H9 (cell line): ENCODE results near the gene DGKB. TPM values are rescaled to one million over a fixed set of nuclear protein-coding genes. Genes with fewer than 3 reads are reported as not detected.

Source experiments
- DNase-seq: peaks from one replicate; pipeline ENCODE4 v3.0.0-alpha.2; 2017
- H2AFZ ChIP-seq: one replicate; pipeline ENCODE4 v1.6.1; 2013; ENCODE audit warnings: mild to moderate bottlenecking, low read length, control low read depth, moderate library complexity
- H2AK5ac ChIP-seq: 2 replicates; pipeline ENCODE4 v1.6.1; 2013; ENCODE audit warnings: low read length, control low read depth, mixed read lengths; ENCODE audit not compliant: insufficient read length
- H2BK120ac ChIP-seq: one replicate; pipeline ENCODE4 v1.6.1; 2013; ENCODE audit warnings: low read depth, mild to moderate bottlenecking, low read length, control low read depth, inconsistent platforms; ENCODE audit not compliant: poor library complexity, severe bottlenecking
- H2BK12ac ChIP-seq: 2 replicates; pipeline ENCODE4 v1.6.1; 2013; ENCODE audit warnings: low read length, control low read depth, mixed read lengths, low read depth; ENCODE audit not compliant: insufficient read length
- H2BK15ac ChIP-seq: 2 replicates; pipeline ENCODE4 v1.6.1; 2013; ENCODE audit warnings: low read depth, low read length, control low read depth
- H2BK20ac ChIP-seq: one replicate; pipeline ENCODE4 v1.6.1; 2013; ENCODE audit warnings: low read depth, mild to moderate bottlenecking, low read length, control low read depth, inconsistent platforms; ENCODE audit not compliant: poor library complexity, severe bottlenecking
- H2BK5ac ChIP-seq: 2 replicates; pipeline ENCODE4 v1.6.1; 2013; ENCODE audit warnings: low read length, control low read depth, mixed read lengths; ENCODE audit not compliant: insufficient read length
- H3K14ac ChIP-seq: 2 replicates; pipeline ENCODE4 v1.6.1; 2013; ENCODE audit warnings: low read length, control low read depth; ENCODE audit not compliant: insufficient read depth
- H3K18ac ChIP-seq: 2 replicates; pipeline ENCODE4 v1.6.1; 2013; ENCODE audit warnings: low read depth, mild to moderate bottlenecking, mixed read lengths, low read length, control low read depth; ENCODE audit not compliant: insufficient read length
- H3K23ac ChIP-seq: 2 replicates; pipeline ENCODE4 v1.6.1; 2013; ENCODE audit warnings: low read length, control low read depth, mixed read lengths, low read depth; ENCODE audit not compliant: insufficient read length
- H3K23me2 ChIP-seq: 2 replicates; pipeline ENCODE4 v1.6.1; 2013; ENCODE audit warnings: low read depth, mild to moderate bottlenecking, mixed read lengths, low read length, control low read depth; ENCODE audit not compliant: insufficient read length, poor library complexity, severe bottlenecking
- H3K27ac ChIP-seq: 2 replicates; pipeline ENCODE4 v1.5.1; 2013; ENCODE audit warnings: low read length, control low read depth, mixed read lengths, low read depth; ENCODE audit not compliant: insufficient read length
- H3K27me3 ChIP-seq: 2 replicates; pipeline ENCODE4 v1.6.1; 2013; ENCODE audit warnings: low read length, control low read depth, inconsistent platforms; ENCODE audit not compliant: insufficient read depth
- H3K4ac ChIP-seq: 2 replicates; pipeline ENCODE4 v1.6.1; 2013; ENCODE audit warnings: low read depth, mild to moderate bottlenecking, control low read depth, inconsistent platforms, low read length, moderate library complexity
- H3K4me1 ChIP-seq: 2 replicates; pipeline ENCODE4 v1.6.1; 2013; ENCODE audit warnings: low read length, control low read depth, inconsistent platforms; ENCODE audit not compliant: insufficient read depth
- H3K4me2 ChIP-seq: 2 replicates; pipeline ENCODE4 v1.6.1; 2013; ENCODE audit warnings: low read length, control low read depth, mixed read lengths; ENCODE audit not compliant: insufficient read length, insufficient read depth
- H3K56ac ChIP-seq: 2 replicates; pipeline ENCODE4 v1.6.1; 2013; ENCODE audit warnings: low read depth, mild to moderate bottlenecking, mixed read lengths, low read length, control low read depth; ENCODE audit not compliant: insufficient read length
- H3K79me1 ChIP-seq: 2 replicates; pipeline ENCODE4 v1.6.1; 2013; ENCODE audit warnings: low read depth, mild to moderate bottlenecking, moderate library complexity, low read length, control low read depth, inconsistent platforms; ENCODE audit not compliant: insufficient read depth, poor library complexity, severe bottlenecking
- H3K79me2 ChIP-seq: 2 replicates; pipeline ENCODE4 v1.6.1; 2013; ENCODE audit warnings: low read length, control low read depth, inconsistent platforms; ENCODE audit not compliant: insufficient read depth
- H3K9ac ChIP-seq: 2 replicates; pipeline ENCODE4 v1.6.1; 2013; ENCODE audit warnings: low read length, control low read depth, mixed read lengths; ENCODE audit not compliant: insufficient read length; ENCODE audit errors: extremely low read depth
- H3K9me3 ChIP-seq: one replicate; pipeline ENCODE4 v1.6.1; 2013; ENCODE audit warnings: low read depth, low read length, inconsistent platforms; ENCODE audit not compliant: control insufficient read depth
- H3T11ph ChIP-seq: one replicate; pipeline ENCODE4 v1.6.1; 2013; ENCODE audit warnings: mild to moderate bottlenecking, low read length, control low read depth, inconsistent platforms
- H4K20me1 ChIP-seq: one replicate; pipeline ENCODE4 v1.6.1; 2013; ENCODE audit not compliant: control insufficient read depth, insufficient read length, insufficient read depth
- H4K5ac ChIP-seq: 2 replicates; pipeline ENCODE4 v1.6.1; 2013; ENCODE audit warnings: low read depth, mild to moderate bottlenecking, mixed read lengths, low read length, control low read depth; ENCODE audit not compliant: insufficient read length
- H4K8ac ChIP-seq: replicated peaks from 2 replicates; pipeline ENCODE4 v1.6.1; 2013; ENCODE audit warnings: low read length, control low read depth, mixed read lengths, low read depth; ENCODE audit not compliant: insufficient read length
- H4K91ac ChIP-seq: 2 replicates; pipeline ENCODE4 v1.6.1; 2013; ENCODE audit warnings: low read depth, mild to moderate bottlenecking, moderate library complexity, mixed read lengths, low read length, control low read depth; ENCODE audit not compliant: insufficient read length
- H3K27ac Mint-ChIP-seq, 3 experiments: 2 replicates in 2 of 3; 3 replicates in 1 of 3; pipeline ENCODE4 v1.8.0; 2020 to 2021; ENCODE audit warnings: mixed read lengths in 3 of 3, mild to moderate bottlenecking in 1 of 3, moderate library complexity in 1 of 3
- H3K27me3 Mint-ChIP-seq: 2 replicates; pipeline ENCODE4 v1.8.0; 2021; ENCODE audit warnings: low read depth, mild to moderate bottlenecking, moderate library complexity, mixed read lengths
- H3K36me3 Mint-ChIP-seq, 3 experiments: 2 replicates in 2 of 3; 3 replicates in 1 of 3; pipeline ENCODE4 v1.8.0; 2020 to 2021; ENCODE audit warnings: low read depth in 3 of 3, mixed read lengths in 3 of 3; ENCODE audit not compliant: insufficient read depth in 1 of 3
- H3K4me1 Mint-ChIP-seq, 2 experiments: 2 replicates each; pipeline ENCODE4 v1.8.0; 2020; ENCODE audit warnings: mixed read lengths in 2 of 2
- H3K4me3 Mint-ChIP-seq, 2 experiments: 2 replicates in 1 of 2; 3 replicates in 1 of 2; pipeline ENCODE4 v1.8.0; 2020 to 2021; ENCODE audit warnings: mild to moderate bottlenecking in 2 of 2, mixed read lengths in 2 of 2, moderate library complexity in 1 of 2
- H3K9me3 Mint-ChIP-seq, 2 experiments: 2 replicates in 1 of 2; 3 replicates in 1 of 2; pipeline ENCODE4 v1.8.0; 2020; ENCODE audit warnings: mild to moderate bottlenecking in 2 of 2, mixed read lengths in 2 of 2, moderate library complexity in 1 of 2
- CTCF ChIP-seq: fragments of 200-600 bp; sonication (generic); conservative IDR thresholded peaks from 3 replicates; pipeline ENCODE4 v1.8.0; 2021; ENCODE audit warnings: antibody characterized with exemption, mild to moderate bottlenecking
- WGBS: extraction: QIAGEN DNeasy Blood & Tissue Kit; methylation state at CpG from one replicate; pipeline ENCODE4 v1.1.7; 2013; ENCODE audit warnings: missing lambda C conversion rate, low lambda C conversion rate, mixed read lengths; ENCODE audit not compliant: insufficient read length; ENCODE audit errors: extremely low coverage; 5-methylcytosine and 5-hydroxymethylcytosine counted together
- total RNA-seq: library from RNA; stranded (reverse); gene quantifications from 2 replicates; pipeline ENCODE4 v1.2.1, GENCODE V29; 2021

DGKB gene
- total RNA-seq, 1 experiment from 2014 or later, result 0.26 TPM

- WGBS, result no CpG with 5 or more reads among the region's 1 CpG
- H3K56ac ChIP-seq, result no peak overlapping the region
- Mint-ChIP-seq H3K4me3 (no peak overlapping the region), H3K4me1 (peaks cover 0 to 4% of the 10 kb centered on the region in 2 experiments; a peak in 2 of 4 replicates), H3K27ac (no peak overlapping the region), H3K36me3 (no peaks in the 10 kb centered on the region; a peak in 1 of 7 replicates), H3K9me3 (peaks cover 4 to 8% of the 10 kb centered on the region in 2 experiments; a peak in 4 of 5 replicates), H3K27me3 (no peaks in the 10 kb centered on the region)
- no peak overlapping the region for H3K27ac ChIP-seq
- H2BK15ac ChIP-seq, result no peak overlapping the region
- H3K18ac ChIP-seq, result no peak overlapping the region
- H3K79me2 ChIP-seq, result no peaks in the 10 kb centered on the region
- no peak overlapping the region for H4K8ac ChIP-seq
- TF ChIP-seq CTCF, result peak; percentile 36; the same call in 1 of the 3 replicates
- no peaks in the 10 kb centered on the region for H4K20me1 ChIP-seq
- no peak overlapping the region for H2AK5ac ChIP-seq
- no peak overlapping the region for H2BK20ac ChIP-seq
- H3K23me2 ChIP-seq, result no peaks in the 10 kb centered on the region
- no peak overlapping the region for H4K5ac ChIP-seq
- H3T11ph ChIP-seq, result no peak overlapping the region
- H3K9ac ChIP-seq, result no peak overlapping the region
- H3K23ac ChIP-seq, result no peak overlapping the region
- no peak for DNase-seq
- no peak overlapping the region for H3K14ac ChIP-seq
- no peak overlapping the region for H2BK12ac ChIP-seq
- H2BK120ac ChIP-seq, result no peak overlapping the region
- no peak overlapping the region for H4K91ac ChIP-seq
- no peaks in the 10 kb centered on the region for H3K79me1 ChIP-seq
- no peak overlapping the region for H3K4me2 ChIP-seq
- no peaks in the 10 kb centered on the region for H3K4me1 ChIP-seq
- H3K27me3 ChIP-seq, result no peaks in the 10 kb centered on the region
- H2BK5ac ChIP-seq, result no peak overlapping the region
- no peak overlapping the region for H2AFZ ChIP-seq
- H3K9me3 ChIP-seq, result no peaks in the 10 kb centered on the region
- H3K4ac ChIP-seq, result no peak overlapping the region
Observed at GRCh38 chr7:14424675-14425074, 477.9 kb downstream of the DGKB start.
